SH-SY5Y (cell line): ENCODE measurements around the gene PTCD1.

Experiments used
- GATA2 ChIP-seq: IDR thresholded peaks from 2 replicates; pipeline ENCODE4 v1.6.1; 2011; ENCODE audit warnings: mild to moderate bottlenecking, low read depth, low read length
- GATA3 ChIP-seq: IDR thresholded peaks from 2 replicates; pipeline ENCODE4 v1.6.1; 2011; ENCODE audit warnings: low read depth, mild to moderate bottlenecking, low read length, moderate library complexity

DNA sequence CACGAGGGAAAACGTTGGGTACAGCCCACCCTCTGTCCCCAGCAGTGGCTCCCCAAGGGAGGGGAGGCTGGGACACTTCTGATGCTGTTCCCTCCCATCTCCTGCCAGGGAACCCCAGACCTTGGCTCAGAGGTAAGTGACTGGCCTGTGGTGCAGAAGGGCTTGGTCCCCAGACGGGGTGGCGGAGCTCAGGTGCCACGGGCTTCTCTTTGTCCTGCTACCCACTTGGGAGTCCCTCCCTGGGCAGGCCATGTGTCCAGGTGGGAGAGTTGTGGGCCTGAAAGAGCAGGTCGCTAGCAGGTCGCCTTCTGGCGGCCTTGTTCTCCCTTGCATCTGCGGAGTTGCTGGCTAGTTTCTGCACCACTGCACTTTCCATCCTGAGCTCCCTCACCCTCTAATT lies 17.3 kb upstream of the PTCD1 start:
- TF ChIP-seq GATA3 = no peak
- no peak for TF ChIP-seq GATA2
